Measurements from ENCODE around the gene BLOC1S1. TPM values are rescaled to one million over a fixed set of nuclear protein-coding genes. Genes with fewer than 3 reads are reported as not detected.
A peak's percentile ranks its signal among the peaks of the same experiment; 100 is the strongest.

The BLOC1S1 gene
- total and polyA plus RNA-seq, 9 of the 15 experiments (the other 6 are each of a cell fraction or from before 2014, with no cell fraction given), result 75.2 to 161 (median 98.8) TPM

- TF ChIP-seq ARID4B (CRISPR knock-in tag; IDR thresholded peaks at IDR 0.05) (peak; percentile 37; the same call in 1 of the 2 replicates), ELF1 (tag; IDR thresholded peaks at IDR 0.05) (peak; percentile 71), PHF8 (IDR thresholded peaks at IDR 0.05; ENCODE audit: borderline replicate concordance, low read length) (no peak; the same call in 1 of the 2 replicates), TCF15 (CRISPR knock-in tag; IDR thresholded peaks at IDR 0.05) (no peak), TAF7 (tag; IDR thresholded peaks at IDR 0.05) (peak; percentile 32; the same call in 1 of the 2 replicates), MCM5 (IDR thresholded peaks at IDR 0.05; ENCODE audit: low read depth) (no peak), USF1 (CRISPR knock-in tag; IDR thresholded peaks at IDR 0.05) (0 out of 2 replicates have a peak, but pooled peaks have one; percentile 14), ZBTB2 (IDR thresholded peaks at IDR 0.05) (0 out of 2 replicates have a peak, but pooled peaks have one; percentile 17), TCF7 (IDR thresholded peaks at IDR 0.05; ENCODE audit: borderline replicate concordance) (0 out of 2 replicates have a peak, but pooled peaks have one; percentile 13), HIVEP1 (CRISPR knock-in tag; IDR thresholded peaks at IDR 0.05) (peak; percentile 97), KDM1A (IDR thresholded peaks at IDR 0.05) (no peak), NFIC (IDR thresholded peaks at IDR 0.05) (peak; percentile 92)
Observed at GRCh38 chr12:55727643-55728185, 11.9 kb downstream of the BLOC1S1 start (continued).
